SK-N-SH (cell line): ENCODE measurements around the gene LHPP. TPM values are rescaled to one million over a fixed set of nuclear protein-coding genes. Genes with fewer than 3 reads are reported as not detected.

Experiments used
- CTCF ChIA-PET: fragments of 300-600, 350-600 bp; formaldehyde crosslinking; extraction: SDS; loops from one replicate; lab custom pipeline; 2021; lab: Yijun Ruan, JAX
- POLR2A ChIA-PET: fragments of 350-600 bp; sonication (Branson Sonifier 250); formaldehyde crosslinking; extraction: SDS; loops from one replicate; lab custom pipeline; 2020; ENCODE audit warnings: antibody characterized with exemption, inconsistent platforms; lab: Yijun Ruan, JAX
- DNase-seq: peaks from one replicate; pipeline ENCODE4 v3.0.0; 2012
- H2AFZ ChIP-seq: fragments of 200-600 bp; sonication (generic); 2 replicates; pipeline ENCODE4 v1.8.1; 2016; ENCODE audit warnings: antibody characterized with exemption, mild to moderate bottlenecking, low read depth
- H3F3A ChIP-seq: fragments of 200-600 bp; sonication (generic); replicated peaks from 2 replicates; pipeline ENCODE3; 2016; ENCODE audit warnings: antibody characterized with exemption, mild to moderate bottlenecking; ENCODE audit not compliant: insufficient read depth
- H3K27ac ChIP-seq, 2 experiments: fragments of 200-500 bp in 1 of 2; fragments of 200-600 bp in 1 of 2; sonication (Bioruptor generic) in 1 of 2; sonication (generic), shearing (Covaris generic) in 1 of 2; 2 replicates each; pipeline versions ENCODE4 v1.5.1 to v1.6.1; 2014 to 2016; ENCODE audit warnings: low read depth in 2 of 2, inconsistent platforms in 1 of 2, low read length in 1 of 2, mild to moderate bottlenecking in 1 of 2, mixed read lengths in 1 of 2
- H3K27me3 ChIP-seq: fragments of 200-600 bp; sonication (generic), shearing (Covaris generic); 2 replicates; pipeline ENCODE4 v1.6.1; 2016; ENCODE audit warnings: mixed run types; ENCODE audit not compliant: insufficient read depth
- H3K36me3 ChIP-seq, 2 experiments: fragments of 200-500 bp in 1 of 2; fragments of 200-600 bp in 1 of 2; sonication (Bioruptor generic) in 1 of 2; sonication (generic) in 1 of 2; replicated peaks in 1 of 2; 2 replicates each; pipeline versions ENCODE3 to v1.5.1; 2014 to 2016; ENCODE audit warnings: low read length in 1 of 2, mild to moderate bottlenecking in 1 of 2; ENCODE audit not compliant: insufficient read depth in 2 of 2, control insufficient read depth in 1 of 2
- H3K4me1 ChIP-seq, 2 experiments: fragments of 200-500 bp in 1 of 2; fragments of 200-600 bp in 1 of 2; sonication (Bioruptor generic) in 1 of 2; sonication (generic), shearing (Covaris generic) in 1 of 2; 2 replicates each; pipeline versions ENCODE4 v1.5.1 to v1.6.1; 2014 to 2016; ENCODE audit warnings: low read depth in 1 of 2, low read length in 1 of 2, mixed run types in 1 of 2; ENCODE audit not compliant: insufficient read depth in 2 of 2, control insufficient read depth in 1 of 2
- H3K4me2 ChIP-seq: fragments of 200-600 bp; sonication (generic), shearing (Covaris generic); 2 replicates; pipeline ENCODE4 v1.6.1; 2017; ENCODE audit warnings: mixed run types
- H3K4me3 ChIP-seq, 2 experiments: fragments of 200-500 bp in 1 of 2; fragments of 200-600 bp in 1 of 2; sonication (Bioruptor generic) in 1 of 2; sonication (generic), shearing (Covaris generic) in 1 of 2; 2 replicates each; pipeline versions ENCODE4 v1.5.1 to v1.8.1; 2014 to 2016; ENCODE audit warnings: low read depth in 2 of 2, inconsistent platforms in 1 of 2, low read length in 1 of 2, mild to moderate bottlenecking in 1 of 2, mixed read lengths in 1 of 2, moderate library complexity in 1 of 2
- H3K79me2 ChIP-seq: fragments of 200-600 bp; sonication (generic); 2 replicates; pipeline ENCODE4 v1.8.1; 2017; ENCODE audit warnings: mild to moderate bottlenecking; ENCODE audit not compliant: insufficient read depth
- H3K9ac ChIP-seq: fragments of 200-600 bp; sonication (generic); 2 replicates; pipeline ENCODE4 v1.6.1; 2017; ENCODE audit warnings: mixed run types
- H3K9me2 ChIP-seq: fragments of 200-600 bp; sonication (generic); 2 replicates; pipeline ENCODE4 v1.6.1; 2017; ENCODE audit warnings: mixed run types
- H3K9me3 ChIP-seq: fragments of 200-600 bp; sonication (generic); 2 replicates; pipeline ENCODE4 v1.6.1; 2017; ENCODE audit warnings: mixed run types, mild to moderate bottlenecking, moderate library complexity
- H4K20me1 ChIP-seq: fragments of 200-600 bp; sonication (generic); 2 replicates; pipeline ENCODE4 v1.6.1; 2017; ENCODE audit warnings: mild to moderate bottlenecking, mixed run types; ENCODE audit not compliant: insufficient read depth
- CTCF ChIP-seq: fragments of 200-600 bp; sonication (generic); IDR thresholded peaks from 2 replicates; pipeline ENCODE4 v1.6.1; 2017; ENCODE audit warnings: antibody characterized with exemption, mild to moderate bottlenecking, moderate library complexity
- FOXJ3 ChIP-seq: sonication (generic); formaldehyde crosslinking; IDR thresholded peaks from 2 replicates; pipeline ENCODE4 v1.5.1; 2020; ENCODE audit warnings: mild to moderate bottlenecking, missing genetic modification reagents
- GABPA ChIP-seq: IDR thresholded peaks from 2 replicates; pipeline ENCODE4 v1.4.0; 2012; ENCODE audit warnings: low read depth, mild to moderate bottlenecking
- IRF3 ChIP-seq: fragments of 150-350 bp; IDR thresholded peaks from 2 replicates; pipeline ENCODE4 v1.6.1; 2016; ENCODE audit warnings: mild to moderate bottlenecking, low read depth, low read length
- MAX ChIP-seq: IDR thresholded peaks from 2 replicates; pipeline ENCODE4 v1.4.0; 2012; ENCODE audit warnings: low read depth
- MEF2A ChIP-seq: IDR thresholded peaks from 2 replicates; pipeline ENCODE4 v1.4.0; 2012; ENCODE audit warnings: low read depth, borderline replicate concordance
- NFIC ChIP-seq: IDR thresholded peaks from 2 replicates; pipeline ENCODE4 v1.4.0; 2012; ENCODE audit warnings: borderline replicate concordance
- NRF1 ChIP-seq: IDR thresholded peaks from 2 replicates; pipeline ENCODE4 v1.6.1; 2012; ENCODE audit warnings: low read depth, mild to moderate bottlenecking, low read length
- POLR2AphosphoS5 ChIP-seq: IDR thresholded peaks from 2 replicates; pipeline ENCODE4 v1.6.1; 2012; ENCODE audit warnings: low read depth, low read length
- RAD21 ChIP-seq: IDR thresholded peaks from 2 replicates; pipeline ENCODE4 v1.6.1; 2012; ENCODE audit warnings: mild to moderate bottlenecking, low read length
- RCOR1 ChIP-seq: fragments of 150-350 bp; IDR thresholded peaks from 2 replicates; pipeline ENCODE4 v1.6.1; 2017; ENCODE audit warnings: antibody characterized with exemption, low read length
- RFX5 ChIP-seq: IDR thresholded peaks from 2 replicates; pipeline ENCODE4 v1.6.1; 2012; ENCODE audit warnings: mild to moderate bottlenecking, improper control_type of control experiment, low read length
- SIN3A ChIP-seq: IDR thresholded peaks from 2 replicates; pipeline ENCODE4 v1.6.1; 2012; ENCODE audit warnings: low read depth, mild to moderate bottlenecking, low read length, moderate library complexity, borderline replicate concordance
- SMC3 ChIP-seq: IDR thresholded peaks from 2 replicates; pipeline ENCODE4 v1.6.1; 2012; ENCODE audit warnings: low read depth, low read length, improper control_type of control experiment
- TAF1 ChIP-seq: IDR thresholded peaks from 2 replicates; pipeline ENCODE4 v1.6.1; 2012; ENCODE audit warnings: low read depth, mild to moderate bottlenecking, low read length, moderate library complexity, borderline replicate concordance
- TCF12 ChIP-seq: IDR thresholded peaks from 2 replicates; pipeline ENCODE4 v1.4.0; 2012
- TEAD4 ChIP-seq: IDR thresholded peaks from 2 replicates; pipeline ENCODE4 v1.4.0; 2012; ENCODE audit warnings: mild to moderate bottlenecking, borderline replicate concordance; ENCODE audit not compliant: insufficient read depth
- USF2 ChIP-seq: fragments of 150-350 bp; IDR thresholded peaks from 2 replicates; pipeline ENCODE4 v1.6.1; 2017; ENCODE audit warnings: antibody characterized with exemption, low read length, low read depth, borderline replicate concordance
- YY1 ChIP-seq: IDR thresholded peaks from 2 replicates; pipeline ENCODE4 v1.4.0; 2012; ENCODE audit warnings: low read depth, mild to moderate bottlenecking
- WGBS: methylation state at CpG from one replicate; pipeline ENCODE4 v1.1.6; 2017; ENCODE audit warnings: low lambda C conversion rate; 5-methylcytosine and 5-hydroxymethylcytosine counted together
- polyA plus RNA-seq, 3 experiments: library from polyadenylated mRNA; depleted of rRNA; stranded (reverse); fragments of >200 nt; gene quantifications; 2 replicates each; pipeline ENCODE4 v1.2.3, GENCODE V29; 2012
- TF ChIP-seq, protein P1 (sequence below): IDR thresholded peaks from 2 replicates; pipeline ENCODE4 v1.4.0; 2012; ENCODE audit warnings: low read depth, borderline replicate concordance

Gene LHPP
- polyA plus RNA-seq, 1 of the 3 experiments (the other 2 are of a cell fraction): 29.8 TPM

DNA sequence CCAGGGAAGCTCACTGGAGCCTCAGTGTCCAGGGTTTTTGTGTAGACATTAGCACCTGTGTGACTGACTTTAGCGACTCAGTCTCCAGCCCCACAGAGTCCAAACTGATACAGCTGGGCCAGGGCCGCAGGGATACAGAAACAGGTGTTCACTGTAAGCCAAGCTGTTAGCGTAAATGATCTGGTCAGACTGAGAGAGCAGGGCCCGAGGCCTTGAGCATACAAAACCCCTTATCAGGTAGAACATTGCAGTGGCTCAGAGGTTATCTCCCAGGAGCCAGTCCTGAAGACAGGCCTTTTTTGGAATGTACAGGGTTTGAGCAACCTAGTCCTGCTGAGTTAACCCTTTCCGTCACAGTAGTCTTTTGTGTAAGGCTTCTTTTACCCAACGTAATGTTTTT lies 25.0 kb downstream of the LHPP start:
- Histone ChIP-seq H3K36me3 (peaks cover 0 to 6% of the 10 kb centered on the region in 2 experiments), H3K79me2 (no peaks in the 10 kb centered on the region), H3F3A (no peaks in the 10 kb centered on the region), H3K27ac (no peak overlapping the region), H3K4me2 (no peak overlapping the region), H3K9me2 (no peaks in the 10 kb centered on the region), H2AFZ (no peak overlapping the region), H3K9ac (no peak overlapping the region), H4K20me1 (no peaks in the 10 kb centered on the region), H3K4me3 (no peak overlapping the region), H3K4me1 (no peaks in the 10 kb centered on the region), H3K27me3 (no peaks in the 10 kb centered on the region), H3K9me3 (no peaks in the 10 kb centered on the region)
- POLR2A ChIA-PET: no interaction called here
- CTCF ChIA-PET: no interaction called here
- 90% methylated on average over 6 of the region's 6 CpGs for WGBS
- TF ChIP-seq SMC3 (no peak), NRF1 (no peak), TAF1 (no peak), FOXJ3 (CRISPR knock-in tag) (no peak), MEF2A (no peak), IRF3 (no peak), CTCF (no peak), USF2 (no peak), RAD21 (no peak), NFIC (no peak), TCF12 (no peak), MAX (no peak), RFX5 (no peak), GABPA (no peak), YY1 (no peak)
- no peak for DNase-seq

DNA sequence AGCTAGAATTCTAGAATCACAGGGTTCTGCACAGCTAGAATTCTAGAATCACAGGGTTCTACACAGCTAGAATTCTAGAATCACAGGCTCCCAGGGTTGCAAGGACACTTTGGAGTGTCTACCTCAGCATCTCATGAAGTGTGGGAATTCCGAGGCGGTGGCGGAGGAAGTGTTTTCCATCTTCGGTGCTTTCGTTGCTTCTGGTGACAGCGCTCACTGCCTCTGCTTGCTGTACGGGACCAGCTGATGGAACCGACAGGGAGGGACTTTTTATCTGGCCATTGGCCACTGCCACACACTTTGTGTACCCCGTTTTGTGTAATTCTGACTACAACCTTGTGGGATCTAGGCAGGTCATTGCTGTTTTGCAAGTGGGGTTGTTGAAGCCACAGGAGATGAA lies 29.5 kb downstream of the LHPP start:
- H3K79me2 ChIP-seq: no peaks in the 10 kb centered on the region
- H3K4me3 ChIP-seq: no peak overlapping the region
- no peaks in the 10 kb centered on the region for H3F3A ChIP-seq
- ChIA-PET POLR2A (no interaction called here), CTCF (interaction anchor here (1.1 to 1.6 kb wide), 2 partner anchors 249 to 496 kb away, joined by 3 to 4 read pairs; no protein-coding TSS in a partner anchor)
- peaks cover 3 to 6% of the 10 kb centered on the region in 2 experiments for H3K36me3 ChIP-seq
- no peaks in the 10 kb centered on the region for H3K9me2 ChIP-seq
- no peak overlapping the region for H2AFZ ChIP-seq
- no peak for DNase-seq
- no peaks in the 10 kb centered on the region for H3K9me3 ChIP-seq
- no peak overlapping the region for H3K4me2 ChIP-seq
- H3K27me3 ChIP-seq: no peaks in the 10 kb centered on the region
- no peak overlapping the region for H3K9ac ChIP-seq
- 97% methylated on average over 9 of the region's 9 CpGs for WGBS
- peaks cover 0 to 7% of the 10 kb centered on the region in 2 experiments; a peak in 1 of 4 replicates for H3K4me1 ChIP-seq
- no peaks in the 10 kb centered on the region for H4K20me1 ChIP-seq
- H3K27ac ChIP-seq: no peak overlapping the region
- TF ChIP-seq POLR2AphosphoS5 (no peak), RCOR1 (no peak), USF2 (no peak), FOXJ3 (CRISPR knock-in tag) (no peak), RAD21 (no peak), NRF1 (no peak), MEF2A (no peak), SMC3 (no peak), TEAD4 (no peak), IRF3 (no peak), NFIC (no peak), TCF12 (no peak), SIN3A (no peak), GABPA (no peak)
- TF ChIP-seq, protein P1, sequence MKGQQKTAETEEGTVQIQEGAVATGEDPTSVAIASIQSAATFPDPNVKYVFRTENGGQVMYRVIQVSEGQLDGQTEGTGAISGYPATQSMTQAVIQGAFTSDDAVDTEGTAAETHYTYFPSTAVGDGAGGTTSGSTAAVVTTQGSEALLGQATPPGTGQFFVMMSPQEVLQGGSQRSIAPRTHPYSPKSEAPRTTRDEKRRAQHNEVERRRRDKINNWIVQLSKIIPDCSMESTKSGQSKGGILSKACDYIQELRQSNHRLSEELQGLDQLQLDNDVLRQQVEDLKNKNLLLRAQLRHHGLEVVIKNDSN: no peak
